Endothelial cell of umbilical vein (primary cell): ENCODE measurements around the gene SETD3. TPM values are rescaled to one million over a fixed set of nuclear protein-coding genes. Genes with fewer than 3 reads are reported as not detected.

ENCODE experiments used
- BruUV-seq: library from RNA; stranded (reverse); fragments of 400-500 nt; replicated peaks from 2 replicates; lab custom pipeline; 2021; lab: Mats Ljungman, UMichigan
- CTCF ChIA-PET: fragments of 300-600, 350-600 bp; sonication (Branson Sonifier 250); formaldehyde crosslinking; loops from one replicate; lab custom pipeline; 2021; ENCODE audit warnings: antibody characterized with exemption, inconsistent platforms; lab: Charles Lee
- POLR2A ChIA-PET: fragments of 300-600, 350-600 bp; sonication (Branson Sonifier 250); formaldehyde crosslinking; loops from one replicate; lab custom pipeline; 2021; ENCODE audit warnings: antibody characterized with exemption, inconsistent platforms; lab: Charles Lee
- DNase-seq: peaks from one replicate; pipeline ENCODE4 v3.0.0-alpha.2; 2011; ENCODE audit warnings: low read depth, low spot score
- FAIRE-seq: peaks from 2 replicates; lab custom pipeline; 2011; peaks lifted over from hg19 to GRCh38; lab: Jason Lieb, UNC
- H2AFZ ChIP-seq: 2 replicates; pipeline ENCODE4 v1.6.0; 2012; ENCODE audit warnings: low read depth, low read length, control low read depth, inconsistent platforms
- H3K27ac ChIP-seq: 2 replicates; pipeline ENCODE4 v1.5.1; 2011; ENCODE audit warnings: low read depth, mild to moderate bottlenecking, control low read depth, low read length, moderate library complexity; ENCODE audit not compliant: insufficient read depth
- H3K27me3 ChIP-seq, 2 experiments: 2 replicates each; pipeline versions ENCODE4 v1.6.0 to v1.6.1; 2011; ENCODE audit warnings: low read length in 2 of 2, mixed read lengths in 1 of 2; ENCODE audit not compliant: control insufficient read depth in 2 of 2, insufficient read depth in 2 of 2
- H3K36me3 ChIP-seq, 2 experiments: 2 replicates in 1 of 2; 3 replicates in 1 of 2; pipeline ENCODE4 v1.5.1; 2011; ENCODE audit warnings: low read length in 2 of 2, mild to moderate bottlenecking in 1 of 2, moderate library complexity in 1 of 2; ENCODE audit not compliant: control insufficient read depth in 2 of 2, insufficient read depth in 2 of 2; ENCODE audit errors: extremely low read depth in 1 of 2
- H3K4me1 ChIP-seq: 3 replicates; pipeline ENCODE4 v1.5.1; 2011; ENCODE audit warnings: mild to moderate bottlenecking, low read length; ENCODE audit not compliant: control insufficient read depth, insufficient read depth; ENCODE audit errors: extremely low read depth
- H3K4me2 ChIP-seq: 2 replicates; pipeline ENCODE4 v1.6.1; 2011; ENCODE audit warnings: low read length, control low read depth, mixed read lengths; ENCODE audit not compliant: insufficient read depth
- H3K4me3 ChIP-seq, 3 experiments: fragments of 200-600 bp in 1 of 3; sonication (generic), shearing (Covaris generic) in 1 of 3; replicated peaks in 1 of 3; 2 replicates each; pipeline ENCODE4 v1.5.1; 2011 to 2016; ENCODE audit warnings: control low read depth in 3 of 3, low read length in 3 of 3, mild to moderate bottlenecking in 2 of 3, inconsistent platforms in 1 of 3, low read depth in 1 of 3, moderate library complexity in 1 of 3; ENCODE audit not compliant: insufficient read depth in 1 of 3
- H3K79me2 ChIP-seq: 2 replicates; pipeline ENCODE4 v1.6.0; 2012; ENCODE audit warnings: low read length, inconsistent platforms; ENCODE audit not compliant: control insufficient read depth, insufficient read depth
- H3K9ac ChIP-seq: replicated peaks from 2 replicates; pipeline ENCODE3; 2011; ENCODE audit warnings: low read length, control low read depth; ENCODE audit not compliant: insufficient read depth; ENCODE audit errors: extremely low read depth
- H3K9me1 ChIP-seq: replicated peaks from 3 replicates; pipeline ENCODE4 v1.6.0; 2011; ENCODE audit warnings: mild to moderate bottlenecking, low read length; ENCODE audit not compliant: control insufficient read depth, insufficient read depth; ENCODE audit errors: extremely low read depth
- H3K9me3 ChIP-seq: replicated peaks from 2 replicates; pipeline ENCODE4 v1.5.1; 2012; ENCODE audit warnings: low read length, inconsistent platforms; ENCODE audit not compliant: control insufficient read depth, insufficient read depth
- H4K20me1 ChIP-seq: replicated peaks from 2 replicates; pipeline ENCODE3; 2011; ENCODE audit warnings: mild to moderate bottlenecking, low read length; ENCODE audit not compliant: control insufficient read depth, insufficient read depth; ENCODE audit errors: extremely low read depth
- CTCF ChIP-seq, 2 donors: IDR thresholded peaks; 1 replicate in 1 of 2; 2 replicates in 1 of 2; pipeline ENCODE4 v1.5.1; 2011; ENCODE audit warnings: low read length in 2 of 2, mild to moderate bottlenecking in 2 of 2, moderate library complexity in 2 of 2, control low read depth in 1 of 2, inconsistent platforms in 1 of 2, low read depth in 1 of 2; ENCODE audit not compliant: insufficient read depth in 1 of 2; ENCODE audit errors: extremely low read depth in 1 of 2
- EZH2 ChIP-seq: IDR thresholded peaks from 2 replicates; pipeline ENCODE4 v1.6.1; 2012; ENCODE audit warnings: borderline replicate concordance, low read depth, mild to moderate bottlenecking, moderate library complexity, low read length, inconsistent platforms; ENCODE audit not compliant: severe bottlenecking
- FOS ChIP-seq: IDR thresholded peaks from 2 replicates; pipeline ENCODE4 v1.6.1; 2011; ENCODE audit warnings: mild to moderate bottlenecking, low read length, moderate library complexity, borderline replicate concordance; ENCODE audit not compliant: insufficient read depth
- GATA2 ChIP-seq: IDR thresholded peaks from 2 replicates; pipeline ENCODE4 v1.7.0; 2011; ENCODE audit warnings: low read depth, mild to moderate bottlenecking, moderate library complexity, mixed read lengths, low read length; ENCODE audit not compliant: insufficient read length, insufficient read depth
- JUN ChIP-seq: IDR thresholded peaks from 2 replicates; pipeline ENCODE4 v1.6.1; 2011; ENCODE audit warnings: borderline replicate concordance, low read depth; ENCODE audit not compliant: insufficient read length, insufficient read depth
- MYC ChIP-seq: IDR thresholded peaks from one replicate; pipeline ENCODE4 v1.6.1; 2011; ENCODE audit warnings: mild to moderate bottlenecking, low read depth, low read length
- POLR2A ChIP-seq: IDR thresholded peaks from 2 replicates; pipeline ENCODE4 v1.6.1; 2012; ENCODE audit warnings: low read depth, mild to moderate bottlenecking, control low read depth, low read length
- POLR2AphosphoS5 ChIP-seq: IDR thresholded peaks from 2 replicates; pipeline ENCODE4 v1.6.1; 2012; ENCODE audit warnings: low read depth, mild to moderate bottlenecking, control low read depth, low read length, moderate library complexity; ENCODE audit not compliant: insufficient read depth
- dilution Hi-C: fragments of 300-500 bp; cut with MboI; formaldehyde crosslinking; loops from one replicate; pipeline ENCODE4 v1.15.0; 2019; ENCODE audit warnings: low sequenced_read_pairs; ENCODE audit not compliant: extremely low pct_ligation_motif_present
- intact Hi-C: fragments of 100-400 bp; cut with micrococcal nuclease; formaldehyde crosslinking; loops from one replicate; pipeline ENCODE4 v1.10.0; 2022
- polyA plus RNA-seq, 4 experiments: library from polyadenylated mRNA; depleted of rRNA in 3 of 4; stranded (reverse) in 3 of 4; unstranded in 1 of 4; fragments of >200 nt; gene quantifications; 2 replicates each; pipeline versions ENCODE4 v1.2.1 to v1.2.3, GENCODE V29; 2011 to 2012; ENCODE audit warnings: missing spikeins in 1 of 4
- total RNA-seq: library from RNA; stranded (reverse); gene quantifications from 2 replicates; pipeline ENCODE4 v1.2.3, GENCODE V29; 2021
- TF ChIP-seq, protein P1 (sequence below): IDR thresholded peaks from 2 replicates; pipeline ENCODE4 v1.6.1; 2011; ENCODE audit not compliant: insufficient read depth, insufficient read length

Gene SETD3
- total and polyA plus RNA-seq, 2 donors (not counting 3 experiments of a cell fraction or from before 2014, with no cell fraction given): 18.1 to 53.1 TPM

GRCh38 chr14:99521176-99522024 lies 40.7 kb upstream of the SETD3 start:
- H3K27ac ChIP-seq: no peak overlapping the region
- CTCF ChIA-PET: interaction anchor here (0.9 to 6.1 kb wide), 6 partner anchors 17 to 163 kb away, joined by 3 to 52 read pairs (median 3); partner anchors contain the start of gene CYP46A1

More at GRCh38 chr14:99521176-99522024, 40.7 kb upstream of the SETD3 start:
- BruUV-seq: no TSS peak
- Histone ChIP-seq H3K4me3 (no peak overlapping the region), H3K4me1 (peaks cover 9% of the 10 kb centered on the region), H3K9ac (no peak overlapping the region), H3K9me3 (no peaks in the 10 kb centered on the region), H3K36me3 (no peaks in the 10 kb centered on the region), H2AFZ (no peak overlapping the region), H3K79me2 (no peaks in the 10 kb centered on the region), H4K20me1 (no peaks in the 10 kb centered on the region), H3K9me1 (no peaks in the 10 kb centered on the region), H3K27me3 (no peaks in the 10 kb centered on the region), H3K4me2 (no peak overlapping the region)
- intact Hi-C loops: loop anchor here (5.0 kb wide), 1 partner anchor 426 kb away; no protein-coding TSS in a partner anchor
- POLR2A ChIA-PET: no interaction called here
- no peak for FAIRE-seq
- no peak for TF ChIP-seq CTCF (IDR thresholded peaks at IDR 0.05; ENCODE audit: extremely low read depth in 1 of 2, insufficient read depth in 1 of 2, low read depth in 1 of 2, low read length in 2 of 2)
- no peak for TF ChIP-seq EZH2
- no peak for TF ChIP-seq POLR2AphosphoS5
- TF ChIP-seq FOS: no peak
- no peak for TF ChIP-seq POLR2A
- no peak for TF ChIP-seq MYC
- TF ChIP-seq GATA2: no peak
- no peak for TF ChIP-seq JUN
- TF ChIP-seq, protein P1, sequence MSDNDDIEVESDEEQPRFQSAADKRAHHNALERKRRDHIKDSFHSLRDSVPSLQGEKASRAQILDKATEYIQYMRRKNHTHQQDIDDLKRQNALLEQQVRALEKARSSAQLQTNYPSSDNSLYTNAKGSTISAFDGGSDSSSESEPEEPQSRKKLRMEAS: no peak
- DNase-seq: no peak
- dilution Hi-C loops: no loop called here
